IPS-18a (cell line): ENCODE data around the gene ARAP1.

Source experiments
- H3K27ac ChIP-seq: one replicate; pipeline ENCODE4 v1.5.1; 2013; ENCODE audit warnings: low read length
- H3K27me3 ChIP-seq: one replicate; pipeline ENCODE4 v1.6.1; 2013; ENCODE audit warnings: mild to moderate bottlenecking, low read length; ENCODE audit not compliant: control insufficient read depth, insufficient read depth
- H3K36me3 ChIP-seq: one replicate; pipeline ENCODE4 v1.6.1; 2013; ENCODE audit warnings: low read depth, low read length; ENCODE audit not compliant: control insufficient read depth
- H3K4me1 ChIP-seq: one replicate; pipeline ENCODE4 v1.6.1; 2013; ENCODE audit warnings: low read depth, low read length; ENCODE audit not compliant: control insufficient read depth
- H3K4me3 ChIP-seq: one replicate; pipeline ENCODE4 v1.5.1; 2013; ENCODE audit warnings: low read length
- H3K9ac ChIP-seq: one replicate; pipeline ENCODE4 v1.6.1; 2013; ENCODE audit warnings: mild to moderate bottlenecking, low read length, moderate library complexity
- H3K9me3 ChIP-seq: one replicate; pipeline ENCODE4 v1.6.1; 2013; ENCODE audit warnings: low read depth, low read length; ENCODE audit not compliant: control insufficient read depth

ARAP1 gene

DNA sequence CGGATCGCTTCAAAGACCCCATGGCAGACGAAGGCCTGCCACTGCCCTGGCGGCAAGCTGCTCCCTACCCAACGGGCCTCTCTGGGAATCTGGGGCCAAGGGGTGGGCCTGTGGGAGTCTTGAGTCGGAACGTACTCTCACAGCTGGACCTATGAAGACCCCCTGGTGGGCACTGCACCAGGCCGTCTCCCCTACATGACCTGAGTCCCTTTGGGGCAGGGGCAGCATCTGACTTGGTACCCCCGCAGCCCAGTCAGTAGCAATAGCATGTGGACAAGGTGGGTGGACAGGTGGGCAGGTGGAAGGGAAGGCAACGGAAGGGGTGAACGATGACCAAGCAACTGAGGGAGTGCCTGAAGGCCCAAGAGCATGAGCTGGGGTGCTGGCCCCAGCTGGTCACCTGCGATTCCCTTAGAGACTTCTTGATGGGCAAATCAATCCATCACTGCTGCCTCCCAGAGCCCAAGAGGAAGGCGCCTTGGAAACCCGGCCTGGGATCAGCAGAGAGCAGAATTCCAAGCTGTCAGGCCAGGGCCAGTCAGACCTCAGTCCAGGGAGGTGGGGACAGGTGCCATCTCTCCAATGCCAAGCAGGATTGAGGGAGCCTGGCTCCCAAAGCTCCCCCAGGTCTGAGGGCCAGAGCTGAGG, 35.3 kb downstream of the ARAP1 start:
- Histone ChIP-seq H3K27ac (no peak overlapping the region), H3K4me3 (no peak overlapping the region), H3K9me3 (no peaks in the 10 kb centered on the region), H3K36me3 (no peaks in the 10 kb centered on the region), H3K9ac (no peak overlapping the region), H3K4me1 (no peaks in the 10 kb centered on the region), H3K27me3 (no peaks in the 10 kb centered on the region)

DNA sequence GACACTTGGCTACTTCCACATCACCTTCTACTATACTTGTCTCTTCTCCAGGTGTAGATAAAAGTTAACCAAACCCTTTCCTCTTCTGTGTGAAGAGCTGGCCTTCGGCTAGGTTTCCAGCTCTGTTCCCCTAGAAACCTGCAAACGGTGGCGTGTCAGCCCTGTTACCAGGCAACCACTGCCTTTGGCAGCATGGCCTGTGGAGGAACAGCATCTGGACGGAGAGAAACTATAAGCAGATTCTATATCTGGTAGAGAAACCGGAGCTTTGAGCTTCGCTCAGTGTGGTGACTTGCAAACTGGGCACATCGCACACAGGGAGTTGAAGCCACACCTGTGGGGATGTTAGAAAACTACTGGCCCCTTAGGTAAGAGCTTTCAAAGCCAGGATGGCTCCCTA, 35.9 kb downstream of the ARAP1 start:
- H3K9me3 ChIP-seq: no peaks in the 10 kb centered on the region
- no peaks in the 10 kb centered on the region for H3K36me3 ChIP-seq
- no peak overlapping the region for H3K27ac ChIP-seq
- H3K4me3 ChIP-seq: no peak overlapping the region
- H3K9ac ChIP-seq: no peak overlapping the region
- no peaks in the 10 kb centered on the region for H3K4me1 ChIP-seq
- no peaks in the 10 kb centered on the region for H3K27me3 ChIP-seq

DNA sequence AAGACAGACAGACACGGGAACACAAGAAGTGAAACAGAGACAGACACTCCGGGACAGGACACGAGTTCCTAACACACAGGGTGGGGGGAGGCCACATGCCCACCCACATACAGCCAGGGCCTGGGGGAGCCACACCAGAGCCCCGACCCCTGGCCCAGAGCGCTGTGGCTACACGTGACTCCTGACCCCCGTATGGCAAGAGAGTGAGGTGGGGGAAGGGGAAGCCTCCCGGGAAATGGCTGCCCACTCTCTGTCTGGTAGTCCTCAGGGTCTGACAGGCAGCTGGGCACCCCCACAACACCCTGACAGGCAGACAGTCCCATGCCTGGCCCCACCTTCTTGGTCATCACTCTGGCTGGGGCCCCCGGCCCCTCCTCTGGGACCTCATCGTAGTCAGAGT, 39.4 kb downstream of the ARAP1 start:
- Histone ChIP-seq H3K27ac (no peak overlapping the region), H3K9ac (no peak overlapping the region), H3K4me1 (no peaks in the 10 kb centered on the region)

DNA sequence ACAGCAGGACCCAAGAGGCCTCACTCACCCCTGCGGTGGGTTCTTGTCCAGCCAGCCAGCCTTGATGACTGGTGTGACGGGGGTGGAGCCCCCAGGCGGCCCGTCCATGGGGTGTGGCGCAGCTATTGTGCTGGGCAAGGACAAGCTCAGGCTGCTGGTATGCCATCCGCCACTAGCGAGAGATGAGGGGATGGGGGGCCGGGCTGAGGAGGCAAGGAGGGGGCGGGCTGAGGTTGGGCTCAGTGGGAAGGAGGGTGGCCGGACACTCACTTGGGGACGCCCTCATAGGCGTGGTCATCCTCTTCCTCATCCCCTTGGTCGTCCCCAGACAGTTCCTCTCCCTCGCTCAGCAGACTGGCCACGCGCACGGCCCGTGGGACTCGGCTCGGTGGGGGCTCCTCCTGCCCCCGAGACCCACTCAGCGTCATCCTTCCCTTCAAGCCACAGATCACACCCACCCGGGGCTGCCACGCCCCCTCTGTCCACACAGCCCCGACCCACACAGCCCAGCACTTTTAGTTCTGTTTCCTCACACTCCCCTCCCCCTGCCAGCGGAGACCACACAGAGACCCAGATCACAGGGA, 39.9 kb downstream of the ARAP1 start:
- Histone ChIP-seq H3K9ac (no peak overlapping the region), H3K9me3 (no peaks in the 10 kb centered on the region), H3K36me3 (peaks cover 8% of the 10 kb centered on the region), H3K4me3 (no peak overlapping the region), H3K4me1 (no peaks in the 10 kb centered on the region), H3K27me3 (no peaks in the 10 kb centered on the region), H3K27ac (no peak overlapping the region)

More for the DNA sequence above, 39.4 kb downstream of the ARAP1 start:
- Histone ChIP-seq H3K4me3 (no peak overlapping the region), H3K36me3 (peaks cover 8% of the 10 kb centered on the region), H3K9me3 (no peaks in the 10 kb centered on the region), H3K27me3 (no peaks in the 10 kb centered on the region)

DNA sequence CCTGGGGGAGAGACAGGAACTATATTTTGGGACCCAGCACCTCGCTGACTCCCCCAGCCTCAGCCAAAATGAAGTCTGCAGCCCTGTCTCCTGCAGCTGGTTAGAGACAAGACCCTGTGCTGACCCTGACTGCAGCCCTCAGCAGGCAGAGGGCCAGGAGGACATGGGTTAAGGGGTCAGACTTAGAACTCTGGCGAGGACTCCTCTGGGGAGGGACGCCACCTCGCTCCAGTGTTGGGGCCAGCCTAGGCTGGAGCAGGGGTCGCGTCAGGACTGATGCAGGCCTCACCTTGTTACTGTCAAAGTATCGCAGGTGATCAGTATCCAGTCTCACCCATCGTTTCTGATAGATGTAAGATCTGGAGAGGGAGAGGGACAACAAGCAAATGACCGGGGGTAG, 41.1 kb downstream of the ARAP1 start:
- H3K4me1 ChIP-seq: peaks cover 9% of the 10 kb centered on the region
- H3K27me3 ChIP-seq: no peaks in the 10 kb centered on the region

DNA sequence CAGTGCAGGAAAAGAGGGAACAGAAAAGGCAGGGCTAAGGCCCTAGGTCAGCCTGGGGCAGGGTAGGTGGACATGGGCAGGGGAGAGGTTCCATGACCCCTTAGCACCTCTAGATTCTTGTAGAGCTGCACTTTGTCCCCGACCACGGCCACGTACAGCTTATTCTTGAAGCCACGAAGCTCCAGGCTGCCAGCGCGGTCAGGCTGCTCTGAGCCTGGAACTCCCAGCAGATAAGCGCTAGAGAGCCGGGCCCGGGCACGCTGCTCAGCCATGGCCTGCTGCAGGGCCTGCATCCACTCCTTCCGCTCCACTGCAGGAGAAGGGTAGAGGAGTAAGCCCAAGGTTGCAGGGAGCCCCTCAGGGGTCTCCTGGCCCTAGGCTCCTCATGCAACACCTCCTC, 41.9 kb downstream of the ARAP1 start:
- H3K36me3 ChIP-seq: peaks cover 8% of the 10 kb centered on the region
- no peak overlapping the region for H3K27ac ChIP-seq
- H3K9ac ChIP-seq: no peak overlapping the region
- H3K4me3 ChIP-seq: no peak overlapping the region
- peaks cover 17% of the 10 kb centered on the region for H3K4me1 ChIP-seq
- no peaks in the 10 kb centered on the region for H3K27me3 ChIP-seq
- no peaks in the 10 kb centered on the region for H3K9me3 ChIP-seq

More for the DNA sequence above, 41.1 kb downstream of the ARAP1 start:
- Histone ChIP-seq H3K9ac (no peak overlapping the region), H3K36me3 (peaks cover 8% of the 10 kb centered on the region), H3K4me3 (no peak overlapping the region), H3K9me3 (no peaks in the 10 kb centered on the region), H3K27ac (no peak overlapping the region)

DNA sequence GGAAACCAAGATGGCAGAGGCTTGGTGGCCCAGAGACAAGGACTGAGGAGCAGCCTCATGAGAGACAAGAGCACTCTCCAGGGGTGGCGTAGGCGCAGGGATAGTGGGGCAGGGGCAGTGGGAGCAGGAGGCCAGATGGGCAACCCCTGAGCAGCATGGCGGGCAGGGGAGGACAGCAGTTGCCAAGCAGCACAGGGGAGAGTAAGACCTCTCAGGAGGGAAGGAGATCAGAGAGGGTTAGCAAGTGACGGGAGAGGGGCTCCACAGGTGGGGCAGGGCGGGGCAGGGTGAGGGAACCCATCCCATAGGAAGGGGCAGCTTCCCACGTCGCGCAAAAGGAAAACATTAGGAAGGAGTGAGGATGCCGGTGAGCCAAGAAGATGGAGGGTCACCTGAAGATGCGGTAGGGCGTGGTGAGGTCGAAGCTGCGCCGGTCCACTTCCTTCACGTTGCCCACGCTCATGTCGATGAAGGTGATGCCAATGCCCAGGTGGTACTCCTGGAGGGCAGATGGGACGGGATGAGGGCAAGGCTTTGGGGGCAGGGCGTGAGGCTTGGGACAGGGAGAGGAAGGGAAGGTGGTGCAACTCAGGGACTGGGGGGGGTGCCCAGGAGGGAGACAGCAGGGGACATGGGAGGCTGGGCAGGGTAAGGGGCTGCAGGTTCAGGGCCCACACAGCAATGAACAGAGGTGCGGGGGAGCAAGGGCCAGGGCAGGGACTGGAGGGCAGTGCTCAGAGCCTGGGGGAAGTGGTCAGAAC, 42.5 kb downstream of the ARAP1 start:
- Histone ChIP-seq H3K36me3 (peaks cover 8% of the 10 kb centered on the region), H3K27ac (no peak overlapping the region), H3K9ac (no peak overlapping the region), H3K4me3 (no peak overlapping the region), H3K9me3 (no peaks in the 10 kb centered on the region), H3K4me1 (peaks cover 23% of the 10 kb centered on the region), H3K27me3 (no peaks in the 10 kb centered on the region)

DNA sequence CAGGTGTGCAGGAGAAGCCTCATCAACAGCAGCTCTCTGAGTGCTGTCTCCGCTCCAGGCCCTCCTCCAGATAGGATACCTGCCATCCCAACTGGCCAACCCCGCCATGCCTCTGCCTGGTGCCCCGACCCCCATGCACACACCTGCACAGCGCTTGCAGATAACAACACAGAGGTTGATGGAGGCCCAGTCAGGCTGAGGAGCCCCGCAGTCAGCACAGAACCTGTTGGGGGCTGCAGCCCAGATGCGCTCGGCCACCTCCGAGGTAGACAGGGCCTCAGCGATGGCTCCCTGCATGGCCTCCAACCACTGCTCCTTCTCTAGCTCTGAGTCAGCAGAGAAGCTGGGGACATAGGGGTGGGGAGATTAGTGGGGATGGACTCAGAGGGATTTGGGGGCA, 45.2 kb downstream of the ARAP1 start:
- Histone ChIP-seq H3K27me3 (no peaks in the 10 kb centered on the region), H3K4me3 (no peak overlapping the region), H3K27ac (no peak overlapping the region)

DNA sequence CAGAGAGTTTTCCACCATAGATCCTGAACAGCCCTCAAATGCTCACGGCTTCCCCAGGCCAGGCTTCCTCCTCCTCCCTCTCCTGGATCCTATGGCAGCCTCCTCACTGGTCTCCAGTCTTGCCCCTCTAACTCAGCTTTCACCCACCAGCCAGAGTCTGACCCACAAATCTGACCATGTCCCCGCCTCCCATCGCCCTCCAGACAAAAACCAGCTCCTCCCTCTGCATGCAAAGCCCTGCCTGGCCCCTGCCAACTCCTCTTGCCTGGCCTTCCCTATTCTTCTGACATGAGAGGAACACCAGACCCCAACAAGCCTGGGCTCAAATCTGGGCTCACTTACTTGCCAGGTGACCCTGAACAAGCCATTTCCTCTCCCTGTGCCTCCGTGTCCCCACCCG, 45.6 kb downstream of the ARAP1 start:
- H3K4me3 ChIP-seq: no peak overlapping the region
- peaks cover 29% of the 10 kb centered on the region for H3K4me1 ChIP-seq
- no peak overlapping the region for H3K27ac ChIP-seq
- H3K9me3 ChIP-seq: no peaks in the 10 kb centered on the region
- H3K27me3 ChIP-seq: no peaks in the 10 kb centered on the region
- peaks cover 8% of the 10 kb centered on the region for H3K36me3 ChIP-seq
- H3K9ac ChIP-seq: no peak overlapping the region

More for the DNA sequence above, 45.2 kb downstream of the ARAP1 start:
- peaks cover 29% of the 10 kb centered on the region for H3K4me1 ChIP-seq
- H3K36me3 ChIP-seq: peaks cover 8% of the 10 kb centered on the region
- no peak overlapping the region for H3K9ac ChIP-seq
- H3K9me3 ChIP-seq: no peaks in the 10 kb centered on the region

DNA sequence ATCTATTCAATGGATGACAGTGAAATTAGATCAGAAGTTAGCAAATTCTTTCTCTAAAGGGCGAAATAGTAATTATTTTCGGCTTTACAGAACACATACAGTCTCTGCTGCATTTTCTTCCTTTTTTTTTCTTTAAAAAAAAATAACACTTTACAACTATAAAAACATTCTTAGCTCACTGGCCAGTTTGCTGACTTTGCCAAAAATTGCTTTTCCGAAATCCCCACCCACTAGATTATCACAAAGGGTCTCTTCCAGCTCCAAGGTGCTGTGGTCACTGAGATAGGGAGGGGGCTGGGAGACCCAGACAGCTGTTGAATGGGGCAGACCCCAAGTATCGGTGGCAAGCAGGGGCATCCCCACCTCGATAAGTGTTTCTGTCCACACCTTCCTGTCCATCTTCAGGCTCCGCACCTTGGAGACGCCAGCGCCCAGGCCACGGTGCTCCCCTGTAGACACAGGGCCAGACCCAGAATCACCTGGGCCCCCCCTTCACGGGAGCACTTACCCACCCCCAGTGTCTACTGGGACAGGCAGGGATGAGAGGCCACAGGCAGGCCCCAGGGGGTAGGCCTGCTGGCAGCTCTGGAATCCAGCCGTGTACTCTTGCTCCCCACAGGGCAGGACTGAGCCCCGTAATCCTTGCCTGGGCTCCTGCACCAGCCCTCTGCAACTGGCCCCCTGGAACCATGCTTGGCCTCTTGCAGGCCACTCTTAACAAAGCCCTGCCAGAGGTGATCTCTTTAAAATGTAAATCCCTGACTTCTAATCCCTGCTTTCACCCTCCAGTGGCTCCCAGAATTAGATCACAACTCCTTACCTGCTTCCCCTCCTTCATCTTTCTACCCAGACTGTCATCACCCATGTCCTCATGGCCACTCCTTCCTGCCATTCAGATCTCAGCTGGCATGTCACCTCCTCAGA, 46.5 kb downstream of the ARAP1 start:
- H3K4me1 ChIP-seq: peaks cover 29% of the 10 kb centered on the region
- peaks cover 14% of the 10 kb centered on the region for H3K36me3 ChIP-seq
- no peak overlapping the region for H3K27ac ChIP-seq
- H3K9ac ChIP-seq: no peak overlapping the region
- H3K9me3 ChIP-seq: no peaks in the 10 kb centered on the region
- no peaks in the 10 kb centered on the region for H3K27me3 ChIP-seq
- no peak overlapping the region for H3K4me3 ChIP-seq

DNA sequence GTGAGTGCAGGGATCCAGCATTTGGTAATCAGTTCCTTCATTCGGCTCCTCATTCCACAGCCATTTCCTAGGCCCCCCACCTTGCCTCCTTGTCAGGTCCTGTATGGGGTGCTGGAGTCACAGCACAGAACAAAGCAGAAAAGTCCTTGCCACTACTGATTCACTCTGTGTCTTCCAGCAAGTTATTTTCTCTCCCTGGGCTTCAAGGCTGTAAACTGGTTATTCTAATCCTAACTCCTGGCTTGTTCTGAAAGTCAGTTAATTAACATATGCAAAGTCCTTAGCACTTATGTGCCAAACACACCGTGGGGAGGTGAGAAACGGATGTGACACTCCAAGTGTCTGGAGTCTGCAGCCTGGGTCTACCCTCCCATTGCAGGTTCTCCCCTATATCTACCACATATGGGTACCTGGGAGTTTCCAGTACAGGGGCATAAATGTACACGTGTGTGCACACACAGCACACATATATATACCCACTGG, 47.4 kb downstream of the ARAP1 start:
- Histone ChIP-seq H3K36me3 (peaks cover 14% of the 10 kb centered on the region), H3K27ac (no peak overlapping the region), H3K9ac (no peak overlapping the region), H3K4me3 (no peak overlapping the region), H3K9me3 (no peaks in the 10 kb centered on the region), H3K27me3 (no peaks in the 10 kb centered on the region), H3K4me1 (peaks cover 29% of the 10 kb centered on the region)
